Gastroesophageal sphincter (tissue), 4 donors: ENCODE measurements around the gene HOXA7. TPM values are rescaled to one million over a fixed set of nuclear protein-coding genes. Genes with fewer than 3 reads are reported as not detected.
A peak's percentile ranks its signal among the peaks of the same experiment; 100 is the strongest.

Source experiments
- ATAC-seq: fragments of 150-250 bp; one replicate; pipeline ENCODE4 v1.9.1; 2016; ENCODE audit warnings: mild to moderate bottlenecking, moderate library complexity
- H3K27ac ChIP-seq, 4 donors: fragments of 200-600 bp; sonication (generic) in 3 of 4; 1 replicate in 3 of 4; 2 replicates in 1 of 4; pipeline ENCODE4 v1.5.1; 2016 to 2019
- H3K27me3 ChIP-seq: fragments of 200-600 bp; sonication (generic); one replicate; pipeline ENCODE4 v1.5.1; 2019
- H3K36me3 ChIP-seq, 2 donors: fragments of 200-600 bp; sonication (generic); one replicate each; pipeline ENCODE4 v1.5.1; 2019; ENCODE audit warnings: control low read depth in 1 of 2
- H3K4me1 ChIP-seq, 3 donors: fragments of 200-600 bp; sonication (generic); 1 replicate in 2 of 3; 2 replicates in 1 of 3; pipeline ENCODE4 v1.5.1; 2016 to 2019; ENCODE audit warnings: control low read depth in 2 of 3
- H3K4me3 ChIP-seq, 2 donors: fragments of 200-600 bp; sonication (generic); one replicate each; pipeline ENCODE4 v1.5.1; 2019; ENCODE audit warnings: mild to moderate bottlenecking in 1 of 2, moderate library complexity in 1 of 2
- H3K9me3 ChIP-seq, 3 donors: fragments of 200-600 bp; sonication (generic); one replicate each; pipeline ENCODE4 v1.5.1; 2017 to 2019; ENCODE audit warnings: control low read depth in 2 of 3
- EP300 ChIP-seq: sonication (generic); formaldehyde crosslinking; IDR thresholded peaks from one replicate; pipeline ENCODE4 v1.6.1; 2017; ENCODE audit warnings: antibody characterized with exemption, mild to moderate bottlenecking
- POLR2A ChIP-seq, 2 donors: fragments of 450-650 bp; IDR thresholded peaks; one replicate each; pipeline ENCODE4 v1.6.1; 2017; ENCODE audit warnings: antibody characterized with exemption in 2 of 2, mild to moderate bottlenecking in 2 of 2, moderate library complexity in 1 of 2
- POLR2AphosphoS5 ChIP-seq: sonication (generic); formaldehyde crosslinking; IDR thresholded peaks from one replicate; pipeline ENCODE4 v1.6.1; 2017; ENCODE audit warnings: antibody characterized with exemption
- WGBS, 2 donors: methylation state at CpG; one replicate each; pipeline ENCODE4 v1.1.5; 2018; ENCODE audit warnings: low coverage in 1 of 2; 5-methylcytosine and 5-hydroxymethylcytosine counted together
- total RNA-seq, 4 donors: library from RNA; depleted of rRNA; stranded (reverse); fragments of >200 nt; gene quantifications; one replicate each; pipeline ENCODE4 v1.1.0, GENCODE V29; 2016
- TF ChIP-seq, protein P1 (sequence below), 4 experiments: fragments of 200-600 bp in 2 of 4; fragments of 450-650 bp in 2 of 4; sonication (generic) in 1 of 4; IDR thresholded peaks; one replicate each; pipeline ENCODE4 v1.5.1; 2017 to 2019; ENCODE audit warnings: antibody characterized with exemption in 4 of 4, mild to moderate bottlenecking in 2 of 4, moderate library complexity in 2 of 4

Gene HOXA7
- total RNA-seq, 4 donors from 2014 or later, result 0.85 to 5.1 (median 1.4) TPM

DNA sequence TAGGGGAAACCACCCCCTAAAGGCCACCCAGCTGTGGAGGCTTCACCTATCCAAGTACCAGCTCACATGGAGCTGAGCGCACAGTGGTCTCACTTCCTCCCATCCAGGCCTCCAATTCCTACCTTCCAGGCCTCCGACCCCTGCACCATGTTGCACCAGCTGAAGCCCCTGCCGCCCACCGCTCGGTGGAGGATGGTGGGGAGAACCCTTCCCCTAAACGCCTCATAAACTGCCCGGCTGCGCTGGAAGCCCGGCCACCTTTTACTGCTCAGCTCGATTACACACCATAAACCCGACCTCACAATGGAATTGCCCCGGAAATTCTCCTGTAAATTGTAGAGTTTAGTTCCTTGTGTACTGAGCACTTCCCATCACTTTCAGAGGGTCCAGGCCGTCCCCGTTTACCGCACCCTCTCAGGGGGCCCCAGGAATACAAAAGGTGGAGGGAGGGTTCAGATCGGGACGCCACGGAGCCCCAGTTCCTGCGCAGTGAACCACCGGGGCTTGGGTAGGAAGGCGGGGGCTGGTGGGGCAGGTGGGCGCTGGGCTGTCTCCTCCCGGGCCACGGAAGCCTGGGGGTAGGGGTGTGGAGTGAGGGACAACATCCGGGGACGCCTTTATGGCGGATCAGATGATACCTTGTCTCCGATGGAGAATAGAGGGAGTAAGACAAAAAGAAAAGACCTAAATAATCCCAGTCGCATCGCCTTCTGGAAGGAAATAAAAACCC lies 1.4 kb upstream of the HOXA7 start:
- Histone ChIP-seq H3K27ac (no peak overlapping the region), H3K4me1 (peaks cover 0 to 48% (median 21%) of the 10 kb centered on the region in 3 donors), H3K36me3 (no peaks in the 10 kb centered on the region), H3K27me3 (peaks cover 100% of the 10 kb centered on the region), H3K9me3 (no peaks in the 10 kb centered on the region), H3K4me3 (no peak overlapping the region)
- WGBS, 2 donors, result 10 to 35% methylated on average over 2 to 23 of the region's 30 CpGs
- TF ChIP-seq POLR2AphosphoS5 (no peak), EP300 (no peak), POLR2A (IDR thresholded peaks at IDR 0.05) (no peak)
- TF ChIP-seq, protein P1, sequence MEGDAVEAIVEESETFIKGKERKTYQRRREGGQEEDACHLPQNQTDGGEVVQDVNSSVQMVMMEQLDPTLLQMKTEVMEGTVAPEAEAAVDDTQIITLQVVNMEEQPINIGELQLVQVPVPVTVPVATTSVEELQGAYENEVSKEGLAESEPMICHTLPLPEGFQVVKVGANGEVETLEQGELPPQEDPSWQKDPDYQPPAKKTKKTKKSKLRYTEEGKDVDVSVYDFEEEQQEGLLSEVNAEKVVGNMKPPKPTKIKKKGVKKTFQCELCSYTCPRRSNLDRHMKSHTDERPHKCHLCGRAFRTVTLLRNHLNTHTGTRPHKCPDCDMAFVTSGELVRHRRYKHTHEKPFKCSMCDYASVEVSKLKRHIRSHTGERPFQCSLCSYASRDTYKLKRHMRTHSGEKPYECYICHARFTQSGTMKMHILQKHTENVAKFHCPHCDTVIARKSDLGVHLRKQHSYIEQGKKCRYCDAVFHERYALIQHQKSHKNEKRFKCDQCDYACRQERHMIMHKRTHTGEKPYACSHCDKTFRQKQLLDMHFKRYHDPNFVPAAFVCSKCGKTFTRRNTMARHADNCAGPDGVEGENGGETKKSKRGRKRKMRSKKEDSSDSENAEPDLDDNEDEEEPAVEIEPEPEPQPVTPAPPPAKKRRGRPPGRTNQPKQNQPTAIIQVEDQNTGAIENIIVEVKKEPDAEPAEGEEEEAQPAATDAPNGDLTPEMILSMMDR (IDR thresholded peaks at IDR 0.05), result no peak
- no peak for ATAC-seq

DNA sequence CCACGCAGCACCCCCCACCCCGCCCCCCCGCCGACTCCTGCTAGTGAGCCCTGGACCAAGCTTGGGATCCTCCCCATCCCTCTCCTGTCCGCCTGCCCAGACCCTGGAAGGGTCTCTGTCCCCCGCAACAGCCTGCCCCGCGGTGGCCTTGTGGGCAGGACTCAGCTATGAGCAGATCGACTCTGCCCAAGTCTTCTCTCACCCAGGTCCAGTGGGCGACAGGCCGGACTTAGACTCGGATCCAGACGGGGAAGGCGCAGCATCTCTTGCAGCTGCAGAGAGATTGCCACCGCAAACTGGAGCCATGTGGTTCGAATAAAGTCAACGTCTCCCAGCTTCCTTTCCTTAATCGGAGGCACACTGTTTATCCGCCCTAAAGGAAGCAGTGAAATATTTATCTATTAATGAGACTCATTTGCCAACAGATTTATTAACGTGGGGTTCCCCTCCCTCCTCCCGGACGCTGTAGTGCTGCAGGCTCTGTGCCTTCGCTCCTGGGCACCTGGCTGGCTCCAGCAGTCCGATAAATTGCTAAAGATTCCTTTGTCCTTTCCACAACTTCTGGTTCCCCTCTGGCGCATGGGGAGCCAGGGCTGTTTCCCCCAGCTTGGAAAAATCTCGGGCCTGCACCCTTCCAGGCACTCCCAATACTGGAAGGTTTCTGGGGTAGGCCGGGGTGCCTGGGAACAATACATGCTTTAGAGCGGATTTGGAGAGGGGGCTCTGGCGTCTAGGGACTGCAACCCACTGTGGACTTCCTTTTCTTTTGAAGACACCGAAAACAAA lies 634 bp upstream of the HOXA7 start:
- Histone ChIP-seq H3K4me1 (peaks cover 0 to 56% (median 21%) of the 10 kb centered on the region in 3 donors), H3K9me3 (no peaks in the 10 kb centered on the region), H3K27ac (peak overlapping the region in 1 of 4 donors; percentile 66), H3K27me3 (peaks cover 100% of the 10 kb centered on the region), H3K36me3 (no peaks in the 10 kb centered on the region), H3K4me3 (peak overlapping the region in 1 of 2 donors; percentile 54)
- TF ChIP-seq POLR2A (IDR thresholded peaks at IDR 0.05), result no peak
- TF ChIP-seq POLR2AphosphoS5, result no peak
- TF ChIP-seq EP300, result no peak
- TF ChIP-seq, protein P1 (IDR thresholded peaks at IDR 0.05), result no peak
- 39 to 44% methylated on average over 12 to 13 of the region's 30 CpGs for WGBS, 2 donors
- ATAC-seq, result no peak

DNA sequence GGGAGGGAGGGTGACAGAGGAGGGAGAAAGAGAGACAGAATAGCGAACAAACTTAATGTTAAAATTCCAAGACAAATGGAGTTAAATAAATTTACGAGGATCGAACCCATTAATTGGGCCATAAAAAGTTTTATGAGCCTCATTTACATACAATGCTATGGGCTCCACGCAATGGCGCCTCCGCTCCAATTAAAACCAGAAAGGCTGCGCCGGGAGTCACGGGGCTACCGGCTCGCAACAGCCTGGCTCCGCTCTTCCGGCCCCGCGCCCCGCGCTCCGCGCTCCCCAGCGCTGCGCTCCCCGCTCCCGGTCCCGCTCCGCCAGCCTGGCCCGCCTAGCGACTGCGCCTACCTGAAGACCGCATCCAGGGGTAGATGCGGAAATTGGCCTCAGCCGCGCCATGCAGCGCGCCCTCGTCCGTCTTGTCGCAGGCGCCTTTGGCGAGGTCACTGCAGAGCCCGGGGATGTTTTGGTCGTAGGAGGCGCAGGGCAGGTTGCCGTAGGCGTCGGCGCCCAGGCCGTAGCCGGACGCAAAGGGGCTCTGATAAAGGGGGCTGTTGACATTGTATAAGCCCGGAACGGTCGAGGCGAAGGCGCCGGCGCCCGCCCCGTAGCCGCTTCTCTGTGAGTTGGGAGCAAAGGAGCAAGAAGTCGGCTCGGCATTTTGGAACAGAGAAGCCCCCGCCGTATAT lies 513 bp downstream of the HOXA7 start:
- peak; percentile 26 for ATAC-seq
- Histone ChIP-seq H3K36me3 (no peaks in the 10 kb centered on the region), H3K4me1 (peaks cover 0 to 61% (median 21%) of the 10 kb centered on the region in 3 donors), H3K27me3 (peaks cover 100% of the 10 kb centered on the region), H3K4me3 (peak overlapping the region in 1 of 2 donors; percentile 54), H3K9me3 (no peaks in the 10 kb centered on the region), H3K27ac (peak overlapping the region in 2 of 4 donors; percentile 5 to 66)
- WGBS, 2 donors, result 6 to 9% methylated on average over 11 to 13 of the region's 63 CpGs
- TF ChIP-seq, protein P1 (IDR thresholded peaks at IDR 0.05), result no peak
- no peak for TF ChIP-seq EP300
- TF ChIP-seq POLR2A (IDR thresholded peaks at IDR 0.05), result no peak
- no peak for TF ChIP-seq POLR2AphosphoS5

DNA sequence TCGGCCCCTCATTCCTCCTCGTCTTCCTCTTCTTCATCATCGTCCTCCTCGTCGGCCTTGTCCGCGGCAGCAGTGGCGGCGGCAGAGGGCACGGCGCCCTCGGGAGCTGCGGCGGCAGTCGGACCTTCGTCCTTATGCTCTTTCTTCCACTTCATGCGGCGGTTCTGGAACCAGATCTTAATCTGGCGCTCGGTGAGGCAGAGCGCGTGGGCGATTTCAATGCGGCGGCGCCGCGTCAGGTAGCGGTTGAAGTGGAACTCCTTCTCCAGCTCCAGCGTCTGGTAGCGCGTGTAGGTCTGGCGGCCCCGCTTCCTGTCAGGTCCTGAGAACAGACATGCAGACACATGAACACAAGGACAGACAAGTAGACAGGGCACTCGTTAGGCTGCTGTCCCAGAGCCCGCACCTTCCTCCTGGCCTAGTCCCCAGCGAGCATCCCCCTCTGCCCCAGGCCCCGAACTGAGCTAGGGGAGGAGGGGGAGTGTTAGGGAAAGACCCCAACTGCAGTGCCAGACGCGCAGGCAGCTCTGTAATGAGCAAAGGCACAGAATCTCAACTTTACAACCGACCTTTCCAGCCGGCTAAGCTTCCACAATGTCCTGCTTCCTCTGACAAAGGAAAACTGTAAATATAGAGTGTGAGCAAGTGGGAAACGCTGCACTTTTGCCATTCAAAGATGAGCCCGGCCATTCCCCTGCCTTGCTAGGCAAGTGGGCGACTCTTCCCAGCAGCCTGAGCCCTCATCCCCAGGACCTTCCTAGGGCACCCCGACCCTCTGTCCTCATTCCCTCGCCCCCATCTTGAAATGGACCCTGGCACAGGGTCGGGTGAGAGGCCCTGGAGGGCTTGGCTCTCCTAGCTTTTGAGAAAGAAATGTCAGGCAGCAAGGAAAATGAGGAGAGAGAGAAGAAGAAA lies 1.3 kb downstream of the HOXA7 start:
- H3K9me3 ChIP-seq, result no peaks in the 10 kb centered on the region
- H3K4me3 ChIP-seq, result peak overlapping the region in 1 of 2 donors; percentile 54
- TF ChIP-seq POLR2A (IDR thresholded peaks at IDR 0.05), result no peak
- TF ChIP-seq POLR2AphosphoS5, result no peak
- TF ChIP-seq, protein P1 (IDR thresholded peaks at IDR 0.05), result no peak
- TF ChIP-seq EP300, result no peak
- WGBS, 2 donors, result 26% methylated on average over 16 of the region's 48 CpGs; no CpG with 5 or more reads in 1 of the 2 donors
- H3K36me3 ChIP-seq, result no peaks in the 10 kb centered on the region
- peaks cover 0 to 61% (median 20%) of the 10 kb centered on the region in 3 donors for H3K4me1 ChIP-seq
- H3K27ac ChIP-seq, result peak overlapping the region in 2 of 4 donors; percentile 5 to 66
- H3K27me3 ChIP-seq, result peaks cover 93% of the 10 kb centered on the region
- ATAC-seq, result no peak
